Measurements from ENCODE around the gene SH2D4B.

SH2D4B gene

GRCh38 chr10:80544316-80544953 is 6.7 kb downstream of the SH2D4B start:
- Histone ChIP-seq H3K9me3 (no peaks in the 10 kb centered on the region), H3K27me3 (peaks cover 5% of the 10 kb centered on the region; the same call in 1 of the 2 replicates), H3K4me3 (ENCODE audit: low read depth, low read length) (no peak overlapping the region), H3K36me3 (no peaks in the 10 kb centered on the region), H3K4me1 (no peaks in the 10 kb centered on the region)
- TF ChIP-seq CTCF (IDR thresholded peaks at IDR 0.05; ENCODE audit: low read depth, low read length) = no peak
- no peak for DNase-seq

GRCh38 chr10:80545258-80545881 is 7.7 kb downstream of the SH2D4B start:
- no peak for DNase-seq
- H3K27me3 ChIP-seq = peaks cover 4% of the 10 kb centered on the region; the same call in 1 of the 2 replicates
- no peaks in the 10 kb centered on the region for H3K4me1 ChIP-seq
- H3K36me3 ChIP-seq = no peaks in the 10 kb centered on the region
- TF ChIP-seq CTCF (IDR thresholded peaks at IDR 0.05; ENCODE audit: low read depth, low read length) = no peak
- no peaks in the 10 kb centered on the region for H3K9me3 ChIP-seq
- H3K4me3 ChIP-seq (ENCODE audit: low read depth, low read length) = no peak overlapping the region

- Histone ChIP-seq H3K36me3 (no peaks in the 10 kb centered on the region), H3K4me3 (ENCODE audit: low read depth, low read length) (no peak overlapping the region), H3K9me3 (no peaks in the 10 kb centered on the region), H3K4me1 (no peaks in the 10 kb centered on the region), H3K27me3 (no peaks in the 10 kb centered on the region)
- no peak for DNase-seq
- TF ChIP-seq CTCF (IDR thresholded peaks at IDR 0.05; ENCODE audit: low read depth, low read length) = no peak
Measured at GRCh38 chr10:80552151-80552646, 14.5 kb downstream of the SH2D4B start.

- Histone ChIP-seq H3K4me1 (no peaks in the 10 kb centered on the region), H3K9me3 (no peaks in the 10 kb centered on the region), H3K36me3 (no peaks in the 10 kb centered on the region), H3K27me3 (no peaks in the 10 kb centered on the region), H3K4me3 (ENCODE audit: low read depth, low read length) (no peak overlapping the region)
- TF ChIP-seq CTCF (IDR thresholded peaks at IDR 0.05; ENCODE audit: low read depth, low read length) = no peak
- no peak for DNase-seq
Measured at GRCh38 chr10:80553436-80553835, 15.7 kb downstream of the SH2D4B start.

GRCh38 chr10:80554050-80554449 is 16.3 kb downstream of the SH2D4B start:
- TF ChIP-seq CTCF (IDR thresholded peaks at IDR 0.05; ENCODE audit: low read depth, low read length) = no peak
- Histone ChIP-seq H3K4me1 (no peaks in the 10 kb centered on the region), H3K36me3 (no peaks in the 10 kb centered on the region), H3K9me3 (no peaks in the 10 kb centered on the region), H3K4me3 (ENCODE audit: low read depth, low read length) (no peak overlapping the region), H3K27me3 (no peaks in the 10 kb centered on the region)
- no peak for DNase-seq

- no peak for DNase-seq
- TF ChIP-seq CTCF (IDR thresholded peaks at IDR 0.05; ENCODE audit: low read depth, low read length) = no peak
- no peaks in the 10 kb centered on the region for H3K36me3 ChIP-seq
- no peaks in the 10 kb centered on the region for H3K27me3 ChIP-seq
- H3K4me1 ChIP-seq = no peaks in the 10 kb centered on the region
- H3K9me3 ChIP-seq = no peaks in the 10 kb centered on the region
- H3K4me3 ChIP-seq (ENCODE audit: low read depth, low read length) = no peak overlapping the region
Measured at GRCh38 chr10:80555415-80555814, 17.7 kb downstream of the SH2D4B start.

All from BE2C (cell line).